Mesenchymal stem cell (in vitro differentiated cells and primary cell): ENCODE measurements around the gene ARID3A.

Experiments used
- DNase-seq: peaks from one replicate; pipeline ENCODE4 v3.0.0-alpha.2; 2013
- H2AFZ ChIP-seq: one replicate; pipeline ENCODE4 v1.6.1; 2013; ENCODE audit warnings: low read depth, mild to moderate bottlenecking, control low read depth, inconsistent platforms, low read length, moderate library complexity
- H2AK5ac ChIP-seq: 2 replicates; pipeline ENCODE4 v1.6.1; 2013; ENCODE audit warnings: low read length, moderate library complexity, mild to moderate bottlenecking, inconsistent platforms; ENCODE audit not compliant: severe bottlenecking
- H2BK120ac ChIP-seq: one replicate; pipeline ENCODE4 v1.6.1; 2013; ENCODE audit warnings: low read depth, mild to moderate bottlenecking, inconsistent platforms, low read length, moderate library complexity
- H2BK12ac ChIP-seq, 2 experiments: one replicate each; pipeline ENCODE4 v1.6.1; 2013; ENCODE audit warnings: inconsistent platforms in 2 of 2, low read length in 2 of 2, mild to moderate bottlenecking in 2 of 2, moderate library complexity in 2 of 2, control low read depth in 1 of 2
- H2BK15ac ChIP-seq: one replicate; pipeline ENCODE4 v1.6.1; 2013; ENCODE audit warnings: mild to moderate bottlenecking, low read depth, inconsistent platforms; ENCODE audit not compliant: poor library complexity, severe bottlenecking
- H2BK5ac ChIP-seq: 2 replicates; pipeline ENCODE4 v1.6.1; 2013; ENCODE audit warnings: low read depth, mild to moderate bottlenecking, low read length, control low read depth, inconsistent platforms; ENCODE audit not compliant: poor library complexity, severe bottlenecking
- H3K14ac ChIP-seq, 2 experiments: one replicate each; pipeline ENCODE4 v1.6.1; 2013; ENCODE audit warnings: inconsistent platforms in 2 of 2, low read length in 2 of 2, control low read depth in 1 of 2, mild to moderate bottlenecking in 1 of 2, moderate library complexity in 1 of 2
- H3K18ac ChIP-seq, 2 experiments: one replicate each; pipeline ENCODE4 v1.6.1; 2013; ENCODE audit warnings: inconsistent platforms in 2 of 2, low read length in 2 of 2, control low read depth in 1 of 2, low read depth in 1 of 2, mild to moderate bottlenecking in 1 of 2
- H3K23ac ChIP-seq, 2 experiments: one replicate each; pipeline ENCODE4 v1.6.1; 2013; ENCODE audit warnings: inconsistent platforms in 2 of 2, low read length in 2 of 2, mild to moderate bottlenecking in 2 of 2, moderate library complexity in 2 of 2, control low read depth in 1 of 2
- H3K27ac ChIP-seq: 2 replicates; pipeline ENCODE4 v1.5.1; 2013; ENCODE audit warnings: mild to moderate bottlenecking, moderate library complexity, low read length, control low read depth, inconsistent platforms; ENCODE audit not compliant: poor library complexity, severe bottlenecking
- H3K27me3 ChIP-seq, 2 experiments: 2 replicates each; pipeline versions ENCODE4 v1.6.1 to v1.7.0; 2013; ENCODE audit warnings: low read length in 2 of 2, mild to moderate bottlenecking in 2 of 2, moderate library complexity in 2 of 2, control low read depth in 1 of 2, inconsistent platforms in 1 of 2; ENCODE audit not compliant: control insufficient read depth in 1 of 2, insufficient read depth in 1 of 2
- H3K36me3 ChIP-seq, 2 experiments: 2 replicates each; pipeline versions ENCODE4 v1.6.1 to v1.7.0; 2013; ENCODE audit warnings: low read length in 2 of 2, control low read depth in 1 of 2, inconsistent platforms in 1 of 2, low read depth in 1 of 2, mild to moderate bottlenecking in 1 of 2; ENCODE audit not compliant: insufficient read depth in 2 of 2, control insufficient read depth in 1 of 2
- H3K4ac ChIP-seq, 2 experiments: one replicate each; pipeline ENCODE4 v1.6.1; 2013; ENCODE audit warnings: inconsistent platforms in 2 of 2, low read length in 2 of 2, mild to moderate bottlenecking in 2 of 2, moderate library complexity in 2 of 2, control low read depth in 1 of 2, low read depth in 1 of 2
- H3K4me1 ChIP-seq: 2 replicates; pipeline ENCODE4 v1.6.1; 2013; ENCODE audit warnings: low read depth, low read length, control low read depth; ENCODE audit not compliant: control insufficient read depth, insufficient read depth
- H3K4me2 ChIP-seq: 2 replicates; pipeline ENCODE4 v1.6.1; 2013; ENCODE audit warnings: low read length, mild to moderate bottlenecking, inconsistent platforms; ENCODE audit not compliant: poor library complexity, severe bottlenecking
- H3K4me3 ChIP-seq, 2 experiments: 2 replicates each; pipeline versions ENCODE4 v1.5.1 to v1.7.0; 2013; ENCODE audit warnings: low read length in 2 of 2, mild to moderate bottlenecking in 2 of 2, control low read depth in 1 of 2, low read depth in 1 of 2; ENCODE audit not compliant: insufficient read depth in 1 of 2
- H3K79me1 ChIP-seq: replicated peaks from 2 replicates; pipeline ENCODE4 v1.6.1; 2013; ENCODE audit warnings: mild to moderate bottlenecking, control low read depth, low read length, inconsistent platforms; ENCODE audit not compliant: poor library complexity, severe bottlenecking
- H3K9ac ChIP-seq: 2 replicates; pipeline ENCODE4 v1.7.0; 2013; ENCODE audit warnings: mild to moderate bottlenecking, low read length, moderate library complexity
- H3K9me3 ChIP-seq: 2 replicates; pipeline ENCODE4 v1.7.0; 2013; ENCODE audit warnings: mild to moderate bottlenecking, low read length; ENCODE audit not compliant: control insufficient read depth
- H4K8ac ChIP-seq: one replicate; pipeline ENCODE4 v1.6.1; 2013; ENCODE audit warnings: inconsistent platforms, mild to moderate bottlenecking, low read length, moderate library complexity
- H4K91ac ChIP-seq: one replicate; pipeline ENCODE4 v1.6.1; 2013; ENCODE audit warnings: mild to moderate bottlenecking, low read length, inconsistent platforms
- WGBS: methylation state at CpG from one replicate; pipeline ENCODE4 v1.1.7; 2013; ENCODE audit warnings: mixed read lengths; 5-methylcytosine and 5-hydroxymethylcytosine counted together

ARID3A gene

GRCh38 chr19:1008268-1009040, 82.6 kb downstream of the ARID3A start:
- peaks cover 0 to 14% of the 10 kb centered on the region in 2 experiments for H3K27me3 ChIP-seq

GRCh38 chr19:1009041-1009980, 83.5 kb downstream of the ARID3A start:
- WGBS, result 95% methylated on average over 91 of the region's 92 CpGs
- Histone ChIP-seq H4K8ac (no peak overlapping the region), H3K79me1 (peaks cover 23% of the 10 kb centered on the region), H2BK15ac (no peak overlapping the region), H2BK12ac (no peak overlapping the region), H2BK5ac (no peak overlapping the region), H3K27ac (no peak overlapping the region), H3K4me1 (peaks cover 8% of the 10 kb centered on the region), H3K4me3 (peak overlapping the region in 1 of 2 experiments; percentile 3), H3K18ac (no peak overlapping the region), H3K36me3 (peaks cover 28 to 80% of the 10 kb centered on the region in 2 experiments), H2AFZ (no peak overlapping the region), H4K91ac (peak overlapping the region; percentile 20), H3K4ac (no peak overlapping the region), H3K27me3 (peaks cover 0 to 6% of the 10 kb centered on the region in 2 experiments), H3K9me3 (no peaks in the 10 kb centered on the region), H3K23ac (no peak overlapping the region), H2BK120ac (no peak overlapping the region), H3K14ac (no peak overlapping the region), H3K4me2 (no peak overlapping the region), H2AK5ac (no peak overlapping the region), H3K9ac (no peak overlapping the region)
- DNase-seq, result no peak

More at GRCh38 chr19:1008268-1009040, 82.6 kb downstream of the ARID3A start:
- H2BK12ac ChIP-seq, result no peak overlapping the region
- H4K91ac ChIP-seq, result no peak overlapping the region
- no peak for DNase-seq
- H3K79me1 ChIP-seq, result peaks cover 19% of the 10 kb centered on the region
- H3K18ac ChIP-seq, result no peak overlapping the region
- peaks cover 8% of the 10 kb centered on the region for H3K4me1 ChIP-seq
- no peak overlapping the region for H3K27ac ChIP-seq
- H3K14ac ChIP-seq, result no peak overlapping the region
- H3K4me2 ChIP-seq, result no peak overlapping the region
- no peak overlapping the region for H2BK15ac ChIP-seq
- H2BK120ac ChIP-seq, result no peak overlapping the region
- no peaks in the 10 kb centered on the region for H3K9me3 ChIP-seq
- H3K23ac ChIP-seq, result no peak overlapping the region
- H2BK5ac ChIP-seq, result no peak overlapping the region
- no peak overlapping the region for H3K9ac ChIP-seq
- 97% methylated on average over 45 of the region's 45 CpGs for WGBS
- no peak overlapping the region for H4K8ac ChIP-seq
- no peak overlapping the region for H3K4me3 ChIP-seq
- no peak overlapping the region for H3K4ac ChIP-seq
- H2AK5ac ChIP-seq, result no peak overlapping the region
- no peak overlapping the region for H2AFZ ChIP-seq
- H3K36me3 ChIP-seq, result peaks cover 21 to 72% of the 10 kb centered on the region in 2 experiments

- no peak overlapping the region for H3K9ac ChIP-seq
- H3K36me3 ChIP-seq, result peaks cover 28 to 88% of the 10 kb centered on the region in 2 experiments
- H2BK5ac ChIP-seq, result no peak overlapping the region
- no peaks in the 10 kb centered on the region for H3K9me3 ChIP-seq
- no peak for DNase-seq
- no peak overlapping the region for H3K18ac ChIP-seq
- H4K91ac ChIP-seq, result peak overlapping the region; percentile 20
- 90% methylated on average over 27 of the region's 29 CpGs for WGBS
- H2BK15ac ChIP-seq, result no peak overlapping the region
- H2BK12ac ChIP-seq, result no peak overlapping the region
- H3K4ac ChIP-seq, result no peak overlapping the region
- H4K8ac ChIP-seq, result peak overlapping the region; percentile 10
- H3K4me2 ChIP-seq, result no peak overlapping the region
- H2AFZ ChIP-seq, result no peak overlapping the region
- H3K79me1 ChIP-seq, result peaks cover 23% of the 10 kb centered on the region
- H2BK120ac ChIP-seq, result no peak overlapping the region
- no peak overlapping the region for H2AK5ac ChIP-seq
- no peak overlapping the region for H3K23ac ChIP-seq
- H3K4me1 ChIP-seq, result peaks cover 11% of the 10 kb centered on the region
- no peak overlapping the region for H3K27ac ChIP-seq
- H3K14ac ChIP-seq, result no peak overlapping the region
- H3K27me3 ChIP-seq, result no peaks in the 10 kb centered on the region
- no peak overlapping the region for H3K4me3 ChIP-seq
These were observed 84.2 kb downstream of the ARID3A start for GRCh38 chr19:1009981-1010538.
